Activated CD4-positive, alpha-beta T cell treated with anti-CD3 and anti-CD28 coated beads for 1 hour (primary cell): ENCODE results near the gene SLC2A4RG.

Source experiments
- DNase-seq: peaks from one replicate; pipeline ENCODE4 v3.0.0-alpha.2; 2020

Gene SLC2A4RG

DNA sequence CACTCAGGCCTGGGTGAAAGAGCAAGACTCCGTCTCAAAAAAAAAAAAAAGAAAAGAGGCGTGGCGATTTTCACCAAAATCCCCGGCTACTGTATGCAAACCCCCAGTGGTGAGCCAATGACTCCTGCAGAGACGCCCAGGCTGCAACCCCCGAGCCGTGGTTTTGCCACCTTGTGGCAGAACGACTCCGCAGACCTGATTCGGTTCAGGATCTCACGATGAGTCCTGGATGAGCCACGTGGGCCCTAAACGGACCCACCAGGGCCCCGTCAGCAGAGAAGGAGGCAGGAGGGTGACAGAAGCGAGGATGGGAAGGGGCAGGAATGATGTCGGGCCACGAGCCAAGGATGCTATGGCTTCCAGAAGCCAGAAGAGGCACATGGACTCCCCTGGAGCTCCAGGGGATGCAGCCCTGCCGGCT lies 42.5 kb downstream of the SLC2A4RG start:
- no peak for DNase-seq

DNA sequence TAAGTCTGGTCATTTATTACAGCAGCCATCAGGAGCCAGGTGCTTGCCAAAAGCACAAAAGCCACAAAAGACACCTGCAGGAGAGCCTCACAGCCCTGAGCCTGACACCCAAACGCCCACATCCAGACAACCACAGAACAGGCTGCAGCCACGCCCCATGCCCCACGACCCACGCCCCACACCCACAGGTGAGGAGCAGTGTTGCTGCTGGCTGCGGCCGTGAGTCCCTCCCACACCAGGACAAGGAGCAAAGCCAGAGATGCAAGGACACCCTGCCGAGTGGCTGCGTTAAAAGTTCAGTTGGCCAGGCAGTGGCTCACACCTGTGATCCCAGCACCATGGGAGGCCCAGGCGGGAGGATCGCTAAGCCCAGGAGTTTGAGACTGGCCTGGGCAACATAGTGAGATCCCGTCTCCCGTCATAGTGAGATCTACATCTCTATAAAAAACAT lies 43.0 kb downstream of the SLC2A4RG start:
- no peak for DNase-seq

DNA sequence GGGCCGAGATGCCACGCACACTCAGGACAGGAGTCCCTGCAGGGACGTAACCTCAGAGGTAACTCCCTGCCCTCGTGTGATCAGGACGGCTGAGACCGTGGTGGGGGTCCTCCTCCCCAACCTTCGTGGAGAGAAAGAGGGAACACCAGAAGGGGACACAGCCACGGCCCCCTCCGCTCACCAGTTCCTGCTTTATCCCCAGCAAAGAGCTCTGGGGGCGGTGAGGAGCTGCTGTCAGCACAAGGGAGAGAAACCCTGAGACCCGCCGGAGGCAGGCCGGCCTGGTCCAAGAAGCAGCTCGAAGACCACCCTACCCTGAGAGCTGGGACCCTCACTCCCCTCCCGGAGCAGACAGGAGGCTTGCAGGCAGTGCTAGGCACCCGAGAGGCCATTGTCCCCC lies 44.4 kb downstream of the SLC2A4RG start:
- DNase-seq, result no peak

GRCh38 chr20:63785691-63786131 lies 46.1 kb downstream of the SLC2A4RG start:
- DNase-seq, result no peak

GRCh38 chr20:63787302-63787701 lies 47.7 kb downstream of the SLC2A4RG start:
- DNase-seq, result no peak

- no peak for DNase-seq
Observed at GRCh38 chr20:63787749-63788148, 48.2 kb downstream of the SLC2A4RG start.

DNA sequence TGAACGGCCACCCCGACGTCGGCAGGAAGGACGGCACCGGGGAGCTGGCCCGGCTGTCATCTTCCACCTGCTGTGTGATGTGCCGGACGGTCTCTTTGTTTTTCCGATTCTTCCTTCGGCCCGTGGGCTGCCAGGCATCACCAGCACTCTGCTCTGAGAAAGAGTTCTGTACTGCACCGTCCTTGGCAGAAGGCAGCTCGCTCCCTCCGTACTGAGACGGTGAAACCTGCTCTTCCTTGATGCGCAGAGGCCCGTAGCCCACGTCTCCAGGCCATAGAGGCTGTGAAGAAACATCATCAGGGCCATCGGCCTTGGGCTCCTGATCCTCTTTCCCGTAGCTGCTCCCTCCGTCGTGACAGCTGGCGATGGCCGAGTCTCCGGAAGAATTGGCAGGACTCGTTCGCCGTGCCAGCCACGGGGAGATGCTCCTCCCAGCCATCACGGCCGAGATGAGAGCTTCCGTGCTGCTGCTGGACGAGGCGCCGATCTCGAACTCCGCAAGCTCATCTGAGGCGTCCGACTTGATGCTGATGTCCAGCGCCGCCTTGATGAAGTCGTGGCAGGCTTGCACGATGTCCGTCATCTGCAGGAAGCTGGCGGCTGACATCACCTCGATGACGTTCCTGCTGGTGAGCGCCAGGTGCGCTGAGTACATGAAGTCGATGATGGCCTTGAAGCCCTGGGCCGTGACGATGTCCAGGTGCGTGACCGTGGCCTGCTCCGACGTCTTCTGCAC lies 50.4 kb downstream of the SLC2A4RG start:
- DNase-seq, result no peak

DNA sequence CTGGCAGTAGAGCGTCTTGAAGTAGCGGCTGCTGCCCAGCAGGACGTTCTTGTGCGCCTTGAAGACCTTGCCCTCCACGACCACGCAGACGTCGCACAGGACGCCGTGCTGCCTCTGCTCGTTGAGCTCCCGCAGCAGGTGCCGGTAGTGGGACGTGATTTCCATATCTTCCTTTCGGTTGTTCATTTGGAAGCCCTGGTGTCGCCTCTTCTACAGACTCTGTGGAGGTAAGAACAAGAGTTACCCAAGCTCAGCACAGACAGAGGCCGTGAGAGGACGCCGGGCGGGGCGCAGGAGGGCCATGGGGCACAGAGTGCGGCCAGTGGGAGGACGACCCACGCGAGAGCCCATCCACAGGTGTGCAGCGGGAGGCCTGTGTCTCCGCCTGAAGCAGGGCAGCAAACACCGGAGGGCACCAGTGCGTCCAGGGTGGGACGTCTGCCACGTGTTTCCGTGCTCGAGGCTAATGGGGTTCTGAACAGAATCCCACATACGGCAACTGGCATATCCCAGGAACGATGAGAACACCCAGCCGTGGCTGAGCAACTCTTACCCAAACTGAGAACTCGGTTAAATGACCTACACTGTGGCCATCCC lies 51.1 kb downstream of the SLC2A4RG start:
- no peak for DNase-seq

GRCh38 chr20:63791497-63792156 lies 52.1 kb downstream of the SLC2A4RG start:
- no peak for DNase-seq

DNA sequence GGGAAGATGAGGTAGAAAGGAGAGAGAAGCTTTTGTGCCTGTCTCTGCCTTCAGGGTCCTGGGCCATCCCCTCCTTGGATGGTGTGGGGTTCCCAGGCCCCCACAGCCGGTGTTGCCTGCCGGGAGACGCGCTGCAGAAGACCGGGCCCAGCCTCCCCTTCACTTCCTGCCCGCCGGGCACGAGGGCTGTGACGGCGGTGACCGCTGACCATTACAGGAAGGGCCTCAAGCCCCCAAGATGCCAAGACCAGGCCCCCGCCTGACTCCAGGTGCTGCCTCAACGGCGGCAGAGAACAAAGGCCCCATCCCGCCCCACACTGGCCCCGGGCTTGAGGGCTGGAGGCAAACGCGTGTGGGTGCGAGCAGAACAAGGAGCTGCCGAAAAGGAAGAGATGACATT lies 53.3 kb downstream of the SLC2A4RG start:
- no peak for DNase-seq
